PC-9 (cell line): ENCODE data around the gene CHMP3. TPM values are rescaled to one million over a fixed set of nuclear protein-coding genes. Genes with fewer than 3 reads are reported as not detected.
"Not testable (repeated sequence)": the region's sequence is repeated elsewhere in the genome, so short reads cannot be mapped to it uniquely, and the experiment has no call there.

Experiments
- BruUV-seq: library from RNA; stranded (reverse); fragments of 400-500 nt; replicated peaks from 2 replicates; lab custom pipeline; 2021; lab: Mats Ljungman, UMichigan
- CTCF ChIA-PET: fragments of 300-600 bp; sonication (Branson Sonifier 250); formaldehyde crosslinking; loops from one replicate; lab custom pipeline; 2022; ENCODE audit warnings: antibody characterized with exemption; lab: Charles Lee
- POLR2A ChIA-PET: fragments of 300-600 bp; sonication (Branson Sonifier 250); formaldehyde crosslinking; loops from one replicate; lab custom pipeline; 2022; ENCODE audit warnings: antibody characterized with exemption; ENCODE audit not compliant: unreplicated experiment; lab: Charles Lee
- DNase-seq, 2 experiments: peaks; one replicate each; pipeline versions ENCODE4 v3.0.0 to v3.0.0-alpha.2; 2015 to 2022; ENCODE audit warnings: mixed read lengths in 1 of 2
- H2AFZ ChIP-seq: fragments of 200-600 bp; sonication (generic); 2 replicates; pipeline ENCODE4 v1.8.1; 2017; ENCODE audit warnings: antibody characterized with exemption
- H3F3A ChIP-seq: fragments of 200-600 bp; sonication (generic); 2 replicates; pipeline ENCODE4 v1.8.1; 2017; ENCODE audit warnings: antibody characterized with exemption, mild to moderate bottlenecking, low read depth; ENCODE audit not compliant: insufficient read depth
- H3K27ac ChIP-seq: fragments of 200-600 bp; sonication (generic); 2 replicates; pipeline ENCODE4 v1.6.1; 2016; ENCODE audit warnings: mixed run types
- H3K27me3 ChIP-seq: fragments of 200-600 bp; sonication (generic); 2 replicates; pipeline ENCODE4 v1.6.1; 2016; ENCODE audit warnings: low read depth, mixed run types; ENCODE audit not compliant: insufficient read depth
- H3K36me3 ChIP-seq: fragments of 200-600 bp; sonication (generic); 2 replicates; pipeline ENCODE4 v1.6.1; 2016; ENCODE audit warnings: low read depth, mixed run types
- H3K4me1 ChIP-seq: fragments of 200-600 bp; sonication (generic); replicated peaks from 2 replicates; pipeline ENCODE4 v1.6.1; 2016; ENCODE audit warnings: mixed run types; ENCODE audit not compliant: insufficient read depth
- H3K4me2 ChIP-seq: fragments of 200-600 bp; sonication (generic); 2 replicates; pipeline ENCODE4 v1.6.1; 2017; ENCODE audit warnings: mixed run types
- H3K4me3 ChIP-seq: fragments of 200-600 bp; sonication (generic); 2 replicates; pipeline ENCODE4 v1.6.1; 2016; ENCODE audit warnings: mixed run types
- H3K79me2 ChIP-seq: fragments of 200-600 bp; sonication (generic); 2 replicates; pipeline ENCODE4 v1.6.1; 2017; ENCODE audit warnings: low read depth, mixed run types
- H3K9me2 ChIP-seq: fragments of 200-600 bp; sonication (generic); 2 replicates; pipeline ENCODE4 v1.8.1; 2017; ENCODE audit warnings: mild to moderate bottlenecking; ENCODE audit not compliant: insufficient read depth
- H3K9me3 ChIP-seq: fragments of 200-600 bp; sonication (generic); 2 replicates; pipeline ENCODE4 v1.8.1; 2016; ENCODE audit warnings: low read depth; ENCODE audit not compliant: insufficient read depth
- H4K20me1 ChIP-seq: fragments of 200-600 bp; sonication (generic); 2 replicates; pipeline ENCODE4 v1.8.1; 2017; ENCODE audit not compliant: insufficient read depth
- EZH2 ChIP-seq: fragments of 200-600 bp; sonication (generic); IDR thresholded peaks from 2 replicates; pipeline ENCODE4 v1.8.0; 2017; ENCODE audit warnings: antibody characterized with exemption, low read depth
- intact Hi-C: fragments of 100-400 bp; cut with micrococcal nuclease; formaldehyde crosslinking; loops from one replicate; pipeline ENCODE4 v1.10.0; 2022; ENCODE audit not compliant: unreplicated experiment
- total RNA-seq: library from RNA; stranded (reverse); gene quantifications from 2 replicates; pipeline ENCODE4 v1.2.3, GENCODE V29; 2021
- TF ChIP-seq, protein P1 (sequence below): fragments of 200-600 bp; sonication (generic); conservative IDR thresholded peaks from 2 replicates; pipeline ENCODE4 v1.6.1; 2017; ENCODE audit warnings: mixed run types, antibody characterized with exemption, mild to moderate bottlenecking, moderate library complexity

CHMP3 gene
- total RNA-seq, 1 experiment from 2014 or later = 108 TPM

DNA sequence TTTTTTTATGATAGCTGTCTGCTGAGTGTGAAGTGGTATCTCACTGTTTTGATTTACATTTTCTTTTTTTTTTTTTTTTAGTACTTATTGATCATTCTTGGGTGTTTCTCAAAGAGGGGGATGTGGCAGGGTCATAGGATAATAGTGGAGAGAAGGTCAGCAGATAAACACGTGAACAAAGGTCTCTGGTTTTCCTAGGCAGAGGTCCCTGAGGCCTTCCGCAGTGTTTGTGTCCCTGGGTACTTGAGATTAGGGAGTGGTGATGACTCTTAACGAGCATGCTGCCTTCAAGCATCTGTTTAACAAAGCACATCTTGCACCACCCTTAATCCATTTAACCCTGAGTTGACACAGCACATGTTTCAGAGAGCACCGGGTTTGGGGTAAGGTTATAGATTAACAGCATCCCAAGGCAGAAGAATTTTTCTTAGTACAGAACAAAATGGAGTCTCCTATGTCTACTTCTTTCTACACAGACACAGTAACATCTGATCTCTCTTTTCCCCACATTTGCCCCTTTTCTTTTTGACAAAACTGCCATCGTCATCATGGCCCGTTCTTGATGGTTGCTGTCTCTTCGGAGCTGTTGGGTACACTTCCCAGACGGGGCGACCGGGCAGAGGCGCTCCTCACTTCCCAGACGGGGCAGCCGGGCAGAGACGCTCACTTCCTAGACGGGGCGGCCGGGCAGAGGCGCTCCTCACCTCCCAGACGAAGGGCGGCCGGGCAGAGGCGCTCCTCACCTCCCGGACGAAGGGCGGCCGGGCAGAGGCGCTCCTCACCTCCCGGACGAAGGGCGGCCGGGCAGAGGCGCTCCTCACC is 18.8 kb downstream of the CHMP3 start:
- H2AFZ ChIP-seq, H3K9me3 ChIP-seq, BruUV-seq, intact Hi-C loops, H4K20me1 ChIP-seq, H3K27ac ChIP-seq, CTCF ChIA-PET, H3K9me2 ChIP-seq, H3K4me2 ChIP-seq, H3F3A ChIP-seq, POLR2A ChIA-PET, H3K79me2 ChIP-seq, H3K4me1 ChIP-seq, H3K27me3 ChIP-seq, DNase-seq, H3K4me3 ChIP-seq: not testable (repeated sequence)
- H3K36me3 ChIP-seq = peaks cover 17% of the 10 kb centered on the region; the same call in 1 of the 2 replicates

DNA sequence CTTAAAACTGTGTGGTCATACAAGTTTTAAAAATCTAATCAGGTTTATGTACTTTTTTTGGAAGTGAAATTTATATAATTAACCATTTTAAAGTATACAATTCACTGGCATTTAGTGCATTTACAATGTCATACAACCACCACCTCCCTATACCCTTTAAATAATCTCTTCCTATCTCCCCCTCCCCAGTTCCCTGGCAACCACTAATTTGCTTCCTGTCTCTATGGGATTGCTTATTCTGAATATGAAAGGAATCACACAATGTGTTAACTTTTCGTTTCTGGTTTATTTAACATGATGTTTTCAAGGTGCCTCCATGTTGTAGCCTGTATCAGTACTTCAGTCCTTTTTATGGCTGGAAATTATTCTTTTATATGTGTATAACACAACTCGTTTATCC is 19.4 kb downstream of the CHMP3 start:
- TF ChIP-seq, protein P1, sequence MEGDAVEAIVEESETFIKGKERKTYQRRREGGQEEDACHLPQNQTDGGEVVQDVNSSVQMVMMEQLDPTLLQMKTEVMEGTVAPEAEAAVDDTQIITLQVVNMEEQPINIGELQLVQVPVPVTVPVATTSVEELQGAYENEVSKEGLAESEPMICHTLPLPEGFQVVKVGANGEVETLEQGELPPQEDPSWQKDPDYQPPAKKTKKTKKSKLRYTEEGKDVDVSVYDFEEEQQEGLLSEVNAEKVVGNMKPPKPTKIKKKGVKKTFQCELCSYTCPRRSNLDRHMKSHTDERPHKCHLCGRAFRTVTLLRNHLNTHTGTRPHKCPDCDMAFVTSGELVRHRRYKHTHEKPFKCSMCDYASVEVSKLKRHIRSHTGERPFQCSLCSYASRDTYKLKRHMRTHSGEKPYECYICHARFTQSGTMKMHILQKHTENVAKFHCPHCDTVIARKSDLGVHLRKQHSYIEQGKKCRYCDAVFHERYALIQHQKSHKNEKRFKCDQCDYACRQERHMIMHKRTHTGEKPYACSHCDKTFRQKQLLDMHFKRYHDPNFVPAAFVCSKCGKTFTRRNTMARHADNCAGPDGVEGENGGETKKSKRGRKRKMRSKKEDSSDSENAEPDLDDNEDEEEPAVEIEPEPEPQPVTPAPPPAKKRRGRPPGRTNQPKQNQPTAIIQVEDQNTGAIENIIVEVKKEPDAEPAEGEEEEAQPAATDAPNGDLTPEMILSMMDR = no peak
- no peak for TF ChIP-seq EZH2
- Histone ChIP-seq H3K9me2 (no peaks in the 10 kb centered on the region), H3K4me1 (no peaks in the 10 kb centered on the region), H3K4me2 (no peak overlapping the region), H3K9me3 (peaks cover 9% of the 10 kb centered on the region; the same call in 1 of the 2 replicates), H2AFZ (no peak overlapping the region), H3K27ac (no peak overlapping the region), H3F3A (no peaks in the 10 kb centered on the region), H3K36me3 (peaks cover 17% of the 10 kb centered on the region; the same call in 1 of the 2 replicates), H3K4me3 (no peak overlapping the region), H3K27me3 (no peaks in the 10 kb centered on the region), H4K20me1 (no peaks in the 10 kb centered on the region), H3K79me2 (no peaks in the 10 kb centered on the region)
- BruUV-seq = no TSS peak
- no peak for DNase-seq
- POLR2A ChIA-PET = no interaction called here
- CTCF ChIA-PET = no interaction called here
- intact Hi-C loops = no loop called here

DNA sequence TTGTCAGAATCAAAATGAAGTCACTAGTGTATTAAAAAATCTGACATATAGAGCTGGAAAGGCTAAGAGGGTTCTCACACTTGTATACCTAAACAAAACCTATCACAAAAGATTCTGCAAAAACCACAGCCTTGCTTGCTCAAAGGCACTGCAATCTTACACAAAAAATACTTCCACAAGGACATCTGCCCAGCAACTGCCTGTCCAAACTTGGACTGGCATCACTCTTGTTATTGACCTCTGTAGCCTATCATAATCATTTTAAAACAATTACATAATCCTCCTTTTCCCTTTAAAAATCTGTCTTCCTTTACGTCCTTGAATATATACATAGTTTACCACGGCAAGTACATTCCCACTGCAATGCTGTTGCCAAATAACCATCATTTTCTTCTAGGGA is 19.9 kb downstream of the CHMP3 start:
- H4K20me1 ChIP-seq = no peaks in the 10 kb centered on the region
- intact Hi-C loops = no loop called here
- no peak overlapping the region for H2AFZ ChIP-seq
- no peak for DNase-seq
- peaks cover 17% of the 10 kb centered on the region; the same call in 1 of the 2 replicates for H3K36me3 ChIP-seq
- H3K9me2 ChIP-seq = no peaks in the 10 kb centered on the region
- ChIA-PET POLR2A (no interaction called here), CTCF (no interaction called here)
- H3K79me2 ChIP-seq = no peaks in the 10 kb centered on the region
- H3K4me1 ChIP-seq = no peaks in the 10 kb centered on the region
- no peaks in the 10 kb centered on the region for H3F3A ChIP-seq
- no peak overlapping the region for H3K4me3 ChIP-seq
- no peak overlapping the region for H3K27ac ChIP-seq
- TF ChIP-seq, protein P1 = no peak
- no peak for TF ChIP-seq EZH2
- no peaks in the 10 kb centered on the region for H3K27me3 ChIP-seq
- no TSS peak for BruUV-seq
- peaks cover 9% of the 10 kb centered on the region; the same call in 1 of the 2 replicates for H3K9me3 ChIP-seq
- H3K4me2 ChIP-seq = no peak overlapping the region
